Right hindlimb (tissue), 1 donor: ENCODE measurements around the gene GNAL.

Source experiments
- DNase-seq: peaks from one replicate; pipeline ENCODE4 v3.0.0-alpha.2; 2018

The GNAL gene

DNA sequence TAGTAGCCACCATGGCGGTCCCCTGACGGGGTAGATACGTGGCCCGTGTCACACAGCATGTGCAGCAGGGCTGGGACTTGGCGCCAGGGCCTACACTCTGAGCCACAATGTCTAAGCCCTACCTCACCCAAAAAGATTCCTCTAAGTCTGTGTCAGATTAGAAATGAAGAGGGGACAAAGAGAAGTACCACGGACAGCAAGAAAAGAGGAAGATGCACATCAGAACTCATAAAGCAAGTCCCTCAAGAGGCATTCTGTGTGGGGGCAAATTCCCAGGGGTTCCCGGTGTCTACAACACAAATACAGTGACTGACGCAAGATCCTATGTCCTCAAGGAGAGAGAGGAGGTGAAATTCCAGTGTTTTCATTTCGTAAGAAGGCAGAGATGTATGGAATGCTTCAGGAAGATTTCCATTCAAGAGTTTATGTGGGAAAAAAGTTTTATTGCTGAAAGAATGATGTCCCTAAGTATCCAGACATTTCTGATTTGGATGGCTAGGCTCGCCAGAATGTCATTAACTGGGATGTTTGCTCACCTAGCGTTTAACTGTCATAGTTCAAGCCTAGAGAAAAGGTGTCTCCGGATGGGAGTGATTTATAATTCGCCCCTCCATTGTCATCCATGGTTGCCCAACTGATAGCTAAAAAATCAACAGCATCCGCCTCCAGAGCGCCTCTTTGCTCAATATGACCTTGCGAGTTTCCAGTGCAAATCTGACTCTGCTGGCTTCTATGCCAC lies 86.5 kb downstream of the GNAL start:
- DNase-seq: no peak

DNA sequence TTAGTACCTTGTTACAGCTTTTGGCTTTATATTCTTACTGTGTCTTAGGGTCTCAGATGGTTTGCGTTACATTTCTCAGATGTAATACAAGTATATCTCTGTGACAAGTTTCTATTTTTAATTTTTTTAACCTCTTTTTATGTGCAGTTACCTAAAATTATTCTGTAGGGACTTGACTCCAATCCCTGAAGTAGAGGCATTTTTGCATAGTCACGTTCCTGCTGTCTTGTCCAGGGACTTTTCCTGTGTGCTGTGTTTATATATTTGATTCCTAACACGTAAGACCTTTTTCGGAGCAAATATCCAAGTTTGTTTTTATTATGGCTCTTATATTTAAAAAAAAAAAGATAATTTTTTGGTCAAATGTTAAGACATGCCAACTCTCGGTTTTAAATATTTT lies 91.0 kb downstream of the GNAL start:
- DNase-seq: no peak

DNA sequence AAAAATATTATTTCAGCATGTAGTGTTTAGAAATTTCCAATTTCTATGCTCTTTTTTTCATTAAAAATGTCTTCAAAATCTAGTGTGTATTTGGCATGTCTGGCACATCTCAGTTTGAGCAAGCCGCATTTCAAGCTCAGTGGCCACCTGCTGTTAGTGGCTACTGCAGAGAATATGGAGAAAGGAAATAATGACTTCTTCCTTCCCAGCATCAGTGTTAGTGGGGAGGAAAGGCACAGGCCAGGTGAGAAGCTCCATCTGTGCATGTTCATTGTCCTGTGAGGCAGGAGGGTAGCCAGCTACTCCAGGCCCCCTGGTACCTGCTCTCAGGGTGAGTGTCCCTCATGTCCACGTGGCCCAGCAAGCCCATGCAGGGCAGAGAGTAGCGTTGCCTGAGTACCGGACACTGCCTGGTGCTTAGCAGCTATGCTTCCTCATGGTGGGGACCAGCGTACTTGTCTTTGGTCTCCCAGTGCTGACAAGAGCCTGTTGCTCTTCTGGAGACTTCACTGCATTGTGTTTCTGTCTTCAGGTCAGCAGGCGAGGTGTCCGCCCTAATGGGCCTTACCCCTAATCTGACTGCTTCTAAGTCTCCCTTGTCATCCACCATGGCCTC lies 94.8 kb downstream of the GNAL start:
- no peak for DNase-seq

DNA sequence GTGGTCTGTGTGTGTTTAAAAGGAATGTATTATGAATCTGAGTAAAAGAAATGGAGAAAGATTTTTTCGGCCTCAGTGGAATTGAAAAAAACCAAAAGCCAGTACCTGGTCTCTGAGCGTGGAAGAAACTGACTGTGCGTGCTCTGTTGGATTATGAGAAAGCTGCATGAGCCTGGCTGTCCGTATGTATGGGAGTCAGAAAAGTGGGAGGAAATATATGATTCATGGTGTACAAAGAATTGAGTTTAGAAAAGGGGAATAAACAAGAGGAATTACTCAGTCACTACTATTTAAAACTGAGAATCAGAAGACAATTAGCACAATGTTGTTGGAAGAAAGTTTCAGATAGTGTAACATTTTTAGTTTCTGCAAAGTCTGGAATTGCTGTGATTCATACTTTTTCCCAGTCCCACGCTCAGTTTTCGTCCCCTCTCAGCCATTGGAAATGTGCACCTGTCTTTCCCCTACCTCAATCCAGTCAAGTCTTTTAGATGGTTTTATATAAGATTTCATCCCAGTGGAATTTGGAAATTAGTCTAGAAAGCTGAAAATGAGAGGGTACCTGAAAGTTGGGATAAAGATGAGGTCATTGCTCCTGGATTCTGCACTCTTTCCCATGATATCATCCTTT lies 95.7 kb downstream of the GNAL start:
- DNase-seq: no peak

DNA sequence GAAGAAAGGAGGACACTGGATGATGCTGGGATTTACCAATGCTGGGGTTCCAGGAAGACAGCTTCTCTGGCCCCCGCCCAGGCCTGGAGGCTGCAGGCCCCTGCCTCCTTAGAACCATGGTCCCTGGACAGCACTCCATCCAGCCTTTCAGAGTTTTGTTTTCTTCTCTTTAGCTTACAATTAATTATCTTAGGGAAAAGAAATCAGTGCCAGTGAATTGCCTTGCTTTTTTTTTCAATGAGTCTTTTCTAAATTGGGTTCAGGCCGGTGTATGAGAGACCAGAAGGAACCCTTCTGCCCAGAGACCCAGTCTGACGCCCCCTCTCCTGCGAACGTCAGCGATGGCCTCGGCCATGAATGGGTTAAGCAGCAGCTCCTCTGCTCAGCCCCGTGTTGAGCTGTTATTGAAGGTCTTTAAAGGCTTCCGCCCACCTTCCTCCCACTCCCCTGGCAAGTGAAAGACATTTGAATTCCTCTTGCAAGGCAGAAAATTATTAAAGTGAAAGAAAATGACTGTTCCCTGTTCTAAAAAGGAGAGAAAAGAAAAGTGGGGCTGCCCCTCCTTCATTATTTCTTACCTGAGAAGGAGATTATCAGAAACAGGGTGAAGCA lies 96.5 kb downstream of the GNAL start:
- DNase-seq: no peak

DNA sequence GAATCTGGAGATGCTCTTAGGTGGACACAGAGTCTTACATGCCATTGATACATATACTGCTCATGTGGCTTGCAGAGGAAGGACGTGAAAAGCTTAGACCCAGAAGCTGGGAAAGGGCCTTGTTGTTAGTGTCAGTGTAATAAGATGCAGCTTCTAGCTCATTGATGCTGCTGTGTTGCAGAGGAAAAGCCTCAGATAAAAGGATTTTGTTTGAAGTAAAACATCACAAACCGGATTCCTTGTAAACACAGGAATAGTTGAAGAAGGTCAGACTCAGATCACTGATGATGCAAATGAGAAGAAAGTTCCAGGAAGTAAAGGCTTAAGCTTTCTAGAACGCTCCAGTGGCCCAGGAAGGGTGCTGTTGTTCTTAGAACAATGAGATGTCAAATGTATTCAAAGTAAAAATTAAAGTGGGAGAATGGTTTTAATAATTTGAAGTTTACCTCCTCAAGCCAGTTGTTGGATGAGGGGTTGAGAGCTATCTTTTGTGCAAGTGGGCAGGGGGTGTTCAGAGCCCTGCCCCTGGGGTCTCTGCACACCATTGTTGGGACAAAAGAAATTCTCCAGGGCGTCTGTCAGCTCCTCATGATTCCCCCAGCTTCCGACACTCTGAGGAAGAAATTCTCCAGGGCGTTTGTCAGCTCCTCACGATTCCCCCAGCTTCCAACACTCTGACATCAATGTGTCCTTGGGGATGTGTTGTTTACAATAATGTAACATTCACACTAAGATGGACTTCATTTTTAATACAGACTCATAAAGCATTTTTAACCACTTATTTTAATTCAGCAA lies 100.8 kb downstream of the GNAL start:
- no peak for DNase-seq

DNA sequence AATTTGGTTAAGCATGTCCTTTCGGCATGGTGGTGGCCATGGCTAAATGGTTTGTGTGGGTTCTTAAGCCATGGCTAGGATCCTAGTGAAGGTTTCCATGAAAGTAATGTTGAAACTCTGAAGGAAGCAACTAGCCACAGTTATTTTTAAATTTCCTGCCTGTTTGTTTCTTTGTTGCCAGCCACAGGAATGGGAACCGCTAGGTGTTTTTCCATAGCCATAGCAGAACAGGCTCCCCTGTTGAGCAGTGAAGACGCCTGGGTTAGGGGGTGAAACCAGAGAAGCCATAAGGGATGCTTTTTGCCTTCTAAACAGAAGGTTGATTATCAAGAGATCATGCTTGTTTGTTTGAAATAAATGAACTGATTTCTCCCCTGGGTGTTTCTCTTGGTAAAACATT lies 102.1 kb downstream of the GNAL start:
- DNase-seq: no peak

DNA sequence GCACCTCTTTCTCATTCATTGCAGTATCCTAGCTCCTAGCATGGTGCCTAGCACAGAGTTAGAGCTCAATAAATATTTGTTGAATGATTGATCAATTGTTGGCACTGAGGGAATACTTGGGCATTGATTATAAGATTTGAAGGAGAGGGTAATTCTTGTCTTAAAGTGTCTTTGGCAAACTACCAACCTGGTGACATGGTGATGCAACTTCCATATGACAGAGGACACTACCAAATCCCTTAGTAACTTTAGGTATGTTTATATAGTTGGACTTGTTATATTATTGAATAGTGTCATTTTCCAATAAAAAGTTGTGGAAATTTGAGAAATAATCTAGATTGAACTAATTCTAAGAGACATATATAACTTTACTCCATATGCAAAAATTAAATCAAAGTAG lies 103.6 kb downstream of the GNAL start:
- no peak for DNase-seq

DNA sequence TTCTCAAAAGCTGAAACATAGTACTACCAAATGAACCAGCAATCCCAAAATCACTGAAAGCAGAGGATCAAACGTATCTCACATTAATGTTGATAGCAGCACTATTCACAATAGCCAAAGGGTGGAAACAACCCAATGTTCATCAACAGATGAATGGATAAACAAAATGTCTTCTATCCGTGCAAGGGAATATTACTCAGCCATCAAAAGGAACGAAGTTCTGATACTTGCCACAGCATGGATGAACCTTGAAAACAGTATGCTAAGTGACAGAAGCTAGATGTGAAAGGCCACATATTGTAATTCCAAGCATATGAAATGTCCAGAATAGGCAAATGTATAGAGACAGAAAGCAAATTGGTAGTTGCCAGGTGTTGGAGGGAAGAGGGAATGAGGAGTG lies 105.1 kb downstream of the GNAL start:
- DNase-seq: no peak

DNA sequence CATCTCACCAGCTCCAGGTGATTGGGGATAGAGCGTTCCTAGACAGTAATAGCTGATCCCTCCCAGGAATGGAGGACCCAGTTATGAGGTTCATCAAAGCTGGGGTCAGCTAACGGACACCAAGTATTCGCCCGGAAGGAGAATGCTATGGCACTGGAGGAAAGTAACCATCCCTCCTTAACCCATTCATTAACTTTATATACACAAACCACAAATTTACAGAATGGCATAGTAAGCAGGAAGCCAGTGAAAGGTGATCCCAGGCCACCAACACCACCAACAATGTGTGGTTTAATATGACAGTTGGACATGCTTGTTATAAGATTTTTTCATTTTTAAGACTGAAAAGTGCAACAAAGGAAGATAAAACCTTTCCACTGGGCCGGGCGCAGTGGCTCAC lies 106.9 kb downstream of the GNAL start:
- no peak for DNase-seq

DNA sequence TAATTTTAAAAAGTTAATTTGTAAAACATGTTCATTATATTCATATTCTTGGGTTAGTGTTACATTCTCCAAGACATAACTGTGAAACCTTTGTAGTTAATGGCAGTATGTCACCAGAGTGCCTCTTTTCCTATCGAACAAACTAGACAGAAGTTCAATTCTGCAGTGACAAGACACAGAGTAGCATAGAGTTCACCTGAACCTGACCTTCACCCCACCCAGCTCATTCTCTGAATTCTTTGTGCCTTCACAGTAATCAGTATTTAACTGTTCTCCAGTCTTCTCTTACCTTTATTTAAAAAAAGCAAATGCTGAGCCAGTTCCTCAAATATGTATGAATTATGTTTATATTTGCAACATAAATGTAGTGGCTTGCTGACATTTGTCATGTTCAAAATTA lies 109.2 kb downstream of the GNAL start:
- DNase-seq: no peak

DNA sequence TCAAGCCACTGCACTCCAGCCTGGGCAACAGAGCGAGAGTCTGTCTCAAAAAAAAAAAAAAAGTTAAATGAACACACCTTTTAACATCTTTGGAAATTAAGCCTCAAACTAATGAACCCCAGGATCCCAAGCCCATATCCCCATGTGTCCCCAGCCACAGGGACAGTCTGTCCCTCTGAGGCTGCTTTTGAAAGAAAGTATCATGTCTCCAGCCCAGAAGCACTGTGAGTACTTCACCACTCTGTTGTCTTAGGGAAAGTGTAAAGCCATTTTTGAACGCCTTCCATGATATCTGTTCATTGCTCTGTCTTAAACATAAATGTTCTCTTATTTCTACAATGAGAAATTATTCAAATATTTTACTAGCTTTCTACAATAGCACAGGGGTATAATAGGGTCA lies 110.0 kb downstream of the GNAL start:
- no peak for DNase-seq

DNA sequence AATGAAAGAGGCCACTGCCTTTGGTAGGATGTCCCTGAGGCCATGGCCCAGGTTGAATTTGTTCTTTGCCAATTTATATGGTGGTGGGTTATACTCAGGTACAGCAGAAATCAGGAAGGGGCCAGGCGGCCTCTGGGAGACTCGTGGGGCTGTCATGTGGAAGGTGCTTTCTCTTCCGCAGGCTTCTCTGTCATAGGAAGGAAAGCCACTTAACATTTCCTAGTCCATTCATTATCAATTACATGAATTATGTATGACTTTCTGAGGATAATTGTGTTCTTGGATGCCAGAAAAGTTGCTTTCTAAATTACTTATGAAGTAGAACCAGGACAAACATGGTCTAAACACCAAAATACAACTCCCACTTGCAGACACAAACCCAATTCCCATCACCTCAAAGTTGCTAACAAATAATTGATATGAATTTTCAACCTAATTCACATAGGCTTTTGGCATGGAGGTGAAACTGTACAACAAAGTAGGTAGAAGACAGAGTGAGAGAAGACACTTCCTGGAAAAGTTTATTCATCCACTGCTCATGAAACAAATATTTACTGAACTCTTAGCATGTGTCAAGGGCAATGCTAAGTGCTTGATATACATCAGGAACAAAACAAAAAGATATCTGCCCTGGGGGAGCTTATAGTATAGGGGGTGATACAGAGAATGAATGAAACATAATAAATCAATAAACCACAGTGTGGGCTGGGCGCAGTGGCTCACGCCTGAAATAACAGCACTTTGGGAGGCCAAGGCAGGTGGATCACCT lies 111.7 kb downstream of the GNAL start:
- DNase-seq: no peak

DNA sequence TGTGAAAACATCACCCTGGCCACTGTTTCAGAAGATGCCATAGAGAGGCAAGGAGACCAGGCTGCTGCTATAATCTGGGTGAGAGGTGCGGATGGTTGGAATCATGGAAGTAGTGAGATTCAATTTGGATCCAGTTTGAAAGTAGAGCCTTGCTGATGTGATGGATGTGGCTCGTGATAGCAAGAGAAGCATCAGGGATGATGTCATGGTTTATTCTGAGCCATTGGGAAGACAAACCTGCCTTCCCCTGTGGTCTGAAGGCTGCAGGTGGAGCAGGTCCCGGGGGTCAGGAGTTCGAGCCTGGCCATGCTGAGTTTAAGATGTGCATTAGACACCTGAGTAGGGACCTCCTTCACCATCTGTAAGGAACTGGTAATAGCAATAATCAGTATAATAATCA lies 112.5 kb downstream of the GNAL start:
- DNase-seq: no peak

DNA sequence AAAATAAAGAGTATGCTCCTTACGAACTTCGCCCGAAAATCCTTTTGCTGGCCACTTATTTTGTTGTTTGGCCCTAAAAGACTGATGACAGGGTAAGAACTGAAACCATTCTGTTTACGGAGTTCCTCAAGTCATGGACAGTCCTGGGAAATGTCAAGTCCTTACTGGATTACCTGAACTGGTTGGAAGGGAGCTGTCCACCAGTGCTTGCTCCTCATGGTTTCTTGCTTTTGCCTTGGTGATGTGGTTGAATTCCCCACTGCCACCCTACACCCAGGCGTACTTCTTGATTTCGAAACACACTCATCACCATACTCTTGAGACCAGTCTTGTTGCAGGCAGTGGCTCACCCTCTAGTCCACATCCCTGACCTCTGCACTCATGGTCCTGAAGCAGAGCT lies 113.1 kb downstream of the GNAL start:
- DNase-seq: no peak

DNA sequence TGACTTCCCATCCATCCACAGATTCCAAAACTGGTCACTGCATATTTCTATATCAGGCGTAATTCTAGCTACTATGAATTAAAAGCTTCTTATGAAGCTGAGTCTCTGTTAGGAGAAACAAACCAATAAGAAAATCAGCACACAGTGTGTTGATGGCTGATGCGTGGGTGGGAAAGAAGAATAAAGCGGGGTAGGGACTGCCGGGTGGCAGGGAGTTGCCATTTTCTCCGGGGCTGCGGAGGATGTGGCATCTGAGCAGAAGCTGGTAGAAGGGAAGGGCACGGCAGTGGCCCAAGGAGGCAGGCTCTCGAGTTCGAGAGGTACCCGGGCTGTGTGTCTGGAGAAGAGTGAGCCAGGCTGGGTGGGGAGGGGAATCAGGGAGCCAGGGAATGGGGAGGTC lies 113.5 kb downstream of the GNAL start:
- no peak for DNase-seq

DNA sequence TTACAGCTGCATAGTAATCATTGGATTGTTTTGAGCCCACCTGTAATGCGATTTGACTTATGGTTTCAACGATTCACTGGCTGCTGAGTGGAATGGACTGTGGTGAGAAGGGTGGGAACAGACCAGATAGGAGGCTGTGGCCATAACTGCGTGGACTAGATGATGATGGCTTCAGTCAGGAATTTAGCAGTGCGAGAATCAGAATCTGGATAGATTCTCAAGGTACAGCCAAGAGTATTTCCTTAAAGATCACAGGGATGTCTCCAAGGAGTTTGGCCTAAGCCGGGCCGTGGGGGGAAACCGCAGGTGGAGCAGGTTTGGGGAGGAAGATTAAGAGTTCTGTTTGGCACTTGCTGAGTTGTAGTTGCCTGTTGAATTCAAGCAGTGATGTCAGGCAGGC lies 118.2 kb downstream of the GNAL start:
- no peak for DNase-seq

DNA sequence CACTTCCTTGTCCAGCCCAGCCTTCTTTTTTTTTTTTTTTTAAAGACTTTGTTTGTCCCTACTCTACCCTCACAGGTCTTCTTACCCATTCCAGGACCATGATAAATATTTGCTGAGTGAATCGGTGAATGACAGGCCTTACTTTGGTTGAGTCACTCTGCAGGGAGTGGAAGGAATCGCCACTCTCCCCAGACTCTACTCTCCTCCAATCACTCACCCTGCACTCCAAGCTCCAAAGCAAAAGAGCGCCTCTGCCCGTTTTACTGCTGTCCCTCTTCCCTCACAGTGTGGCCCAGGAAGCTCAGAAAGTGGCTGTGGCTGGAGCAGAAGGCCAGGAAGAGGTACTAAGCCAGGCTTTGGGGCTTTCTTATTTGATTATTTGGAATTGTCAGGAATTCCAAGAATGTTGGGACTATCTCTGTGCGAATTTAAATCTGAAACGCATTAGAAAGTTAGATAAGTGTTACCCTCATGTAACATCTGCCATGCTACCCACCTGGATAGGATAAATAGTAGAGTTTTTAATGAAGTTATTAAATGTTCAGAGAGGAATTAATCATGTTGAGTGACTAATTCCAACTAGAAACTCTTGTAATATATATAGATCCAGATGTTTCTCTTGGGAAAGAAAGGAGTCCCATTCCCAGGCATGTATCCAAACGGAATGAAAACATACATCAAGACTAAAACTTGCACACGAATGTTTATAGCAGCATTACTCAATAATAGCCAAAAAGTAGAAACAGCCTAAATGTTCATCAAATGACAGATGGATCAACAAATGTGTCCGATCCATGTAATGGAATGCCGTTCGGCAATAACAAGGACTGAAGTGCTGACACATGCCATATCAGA lies 119.2 kb downstream of the GNAL start:
- no peak for DNase-seq

DNA sequence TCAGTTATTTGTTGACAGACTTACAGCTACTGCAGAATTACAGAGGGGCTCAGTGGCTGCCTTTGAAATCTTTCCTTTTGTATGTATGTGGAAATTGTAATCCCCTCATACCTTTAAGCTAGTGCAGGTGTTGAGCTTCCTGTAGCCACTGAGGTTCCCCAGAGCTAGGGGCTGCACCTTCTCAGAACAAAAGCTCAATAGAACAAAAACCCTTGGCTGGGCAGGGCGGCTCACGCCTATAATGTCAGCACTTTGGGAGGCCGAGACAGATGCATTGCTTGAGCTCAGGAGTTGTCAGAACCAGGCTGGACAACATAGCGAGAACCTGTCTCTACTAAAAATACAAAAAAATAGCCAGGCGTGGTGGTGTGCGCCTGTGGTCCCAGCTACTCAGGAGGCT lies 120.8 kb downstream of the GNAL start:
- no peak for DNase-seq

DNA sequence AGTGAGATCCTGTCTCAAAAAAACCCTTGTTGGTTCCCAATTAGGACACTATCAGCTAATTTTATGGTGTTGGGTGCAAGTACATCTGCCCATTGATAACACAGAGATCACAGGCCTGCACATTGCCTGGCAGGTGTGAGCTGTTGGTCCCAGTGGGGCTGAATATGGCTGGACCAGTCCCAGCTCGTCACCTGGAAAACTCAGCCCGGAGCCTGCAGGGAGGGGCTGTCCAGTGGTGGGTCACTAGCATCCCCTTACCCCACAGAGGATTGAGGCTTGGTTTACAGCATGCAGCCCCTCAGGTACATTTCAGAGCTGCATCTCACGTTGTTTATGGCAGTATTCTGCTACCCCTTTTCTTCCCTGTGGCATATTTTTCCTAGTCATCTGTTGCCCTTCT lies 121.3 kb downstream of the GNAL start:
- no peak for DNase-seq

DNA sequence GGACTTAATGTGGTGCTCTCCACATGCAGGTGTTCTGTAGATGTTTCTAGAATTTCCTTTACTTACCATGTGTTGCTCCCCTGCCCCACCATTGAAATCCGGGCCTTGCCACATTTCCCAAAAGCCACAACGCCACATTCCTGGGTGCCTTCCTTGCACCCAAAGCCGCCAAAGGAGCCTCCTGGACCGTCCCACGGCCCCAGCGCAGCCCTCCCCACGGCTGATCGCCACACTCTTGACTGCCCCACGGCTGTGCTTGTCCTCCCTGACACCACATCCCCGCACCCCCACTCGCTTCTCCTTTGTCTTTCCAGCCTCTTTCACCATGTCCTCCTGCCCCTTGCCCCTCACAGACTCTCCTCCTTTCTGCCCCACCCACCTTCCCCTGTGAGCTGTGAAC lies 121.9 kb downstream of the GNAL start:
- DNase-seq: no peak

DNA sequence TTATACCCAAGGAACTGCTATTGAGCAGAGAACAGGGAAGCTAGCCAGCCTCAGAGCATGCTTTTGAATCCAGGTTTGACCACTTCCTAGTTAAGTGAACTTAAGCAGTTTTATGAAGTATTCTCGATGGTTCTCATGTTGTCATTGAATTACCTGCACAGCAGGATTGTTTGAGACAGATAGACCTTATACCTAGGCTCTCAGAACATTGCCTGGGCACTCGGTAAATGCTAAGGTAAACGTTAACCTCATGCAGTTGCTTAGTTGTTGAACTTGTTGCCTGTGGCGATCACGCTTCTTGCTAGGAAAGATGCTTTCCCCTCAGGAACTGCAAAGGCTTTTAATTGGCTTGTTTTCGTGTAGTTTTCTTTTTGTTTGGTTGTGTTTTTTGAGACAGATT lies 128.2 kb downstream of the GNAL start:
- DNase-seq: no peak
